ENCODE data around the gene ADGRD1. TPM values are rescaled to one million over a fixed set of nuclear protein-coding genes. Genes with fewer than 3 reads are reported as not detected.

The ADGRD1 gene
- total RNA-seq, 6 experiments from 2014 or later: not detected

GRCh38 chr12:131027264-131027663, 73.6 kb downstream of the ADGRD1 start:
- H3K4me1 Mint-ChIP-seq (ENCODE audit: low read depth): no peaks in the 10 kb centered on the region
- DNase-seq: no peak
- TF ChIP-seq CTCF (IDR thresholded peaks at IDR 0.05): no peak
- H3K36me3 Mint-ChIP-seq (ENCODE audit: low read depth): no peaks in the 10 kb centered on the region
- no peak overlapping the region for H3K4me3 Mint-ChIP-seq
- H3K27me3 Mint-ChIP-seq (ENCODE audit: insufficient read depth): no peaks in the 10 kb centered on the region
- no peak overlapping the region for H3K27ac Mint-ChIP-seq
- peaks cover 51% of the 10 kb centered on the region for H3K9me3 Mint-ChIP-seq

GRCh38 chr12:131027876-131028586, 74.3 kb downstream of the ADGRD1 start:
- Mint-ChIP-seq H3K4me3 (no peak overlapping the region), H3K4me1 (ENCODE audit: low read depth) (no peaks in the 10 kb centered on the region), H3K9me3 (peaks cover 51% of the 10 kb centered on the region), H3K27ac (no peak overlapping the region), H3K27me3 (ENCODE audit: insufficient read depth) (no peaks in the 10 kb centered on the region), H3K36me3 (ENCODE audit: low read depth) (no peaks in the 10 kb centered on the region)
- no peak for DNase-seq
- no peak for TF ChIP-seq CTCF (IDR thresholded peaks at IDR 0.05)

GRCh38 chr12:131028587-131029338, 75.1 kb downstream of the ADGRD1 start:
- H3K4me1 Mint-ChIP-seq (ENCODE audit: low read depth): no peaks in the 10 kb centered on the region
- H3K27me3 Mint-ChIP-seq (ENCODE audit: insufficient read depth): no peaks in the 10 kb centered on the region
- H3K9me3 Mint-ChIP-seq: peaks cover 47% of the 10 kb centered on the region
- H3K4me3 Mint-ChIP-seq: no peak overlapping the region
- DNase-seq: no peak
- no peak for TF ChIP-seq CTCF (IDR thresholded peaks at IDR 0.05)
- H3K27ac Mint-ChIP-seq: no peak overlapping the region
- no peaks in the 10 kb centered on the region for H3K36me3 Mint-ChIP-seq (ENCODE audit: low read depth)

GRCh38 chr12:131030472-131031328, 77.0 kb downstream of the ADGRD1 start:
- H3K9me3 Mint-ChIP-seq: peaks cover 56% of the 10 kb centered on the region
- H3K4me3 Mint-ChIP-seq: no peak overlapping the region
- TF ChIP-seq CTCF (IDR thresholded peaks at IDR 0.05): no peak
- no peaks in the 10 kb centered on the region; the same call in 1 of the 2 replicates for H3K27me3 Mint-ChIP-seq (ENCODE audit: insufficient read depth)
- no peaks in the 10 kb centered on the region for H3K4me1 Mint-ChIP-seq (ENCODE audit: low read depth)
- H3K27ac Mint-ChIP-seq: no peak overlapping the region
- no peak for DNase-seq
- no peaks in the 10 kb centered on the region; the same call in 1 of the 2 replicates for H3K36me3 Mint-ChIP-seq (ENCODE audit: low read depth)

- no peak for TF ChIP-seq CTCF (IDR thresholded peaks at IDR 0.05)
- H3K36me3 Mint-ChIP-seq (ENCODE audit: low read depth): peaks cover 11% of the 10 kb centered on the region
- no peaks in the 10 kb centered on the region; the same call in 1 of the 2 replicates for H3K27me3 Mint-ChIP-seq (ENCODE audit: insufficient read depth)
- no peak overlapping the region for H3K4me3 Mint-ChIP-seq
- no peak overlapping the region for H3K27ac Mint-ChIP-seq
- DNase-seq: no peak
- peaks cover 60% of the 10 kb centered on the region for H3K9me3 Mint-ChIP-seq
- H3K4me1 Mint-ChIP-seq (ENCODE audit: low read depth): no peaks in the 10 kb centered on the region
These were observed 78.5 kb downstream of the ADGRD1 start for GRCh38 chr12:131032082-131032750.
